HEK293 (cell line): ENCODE data around the gene TFAP2E.

Experiments
- CTCF ChIA-PET: fragments of 350-600 bp; formaldehyde crosslinking; extraction: SDS; loops from one replicate; lab custom pipeline; 2021; ENCODE audit warnings: antibody characterized with exemption; lab: Yijun Ruan, JAX
- POLR2A ChIA-PET: fragments of 300-600 bp; formaldehyde crosslinking; extraction: SDS; loops from one replicate; lab custom pipeline; 2020; ENCODE audit warnings: antibody characterized with exemption, inconsistent platforms; lab: Yijun Ruan, JAX
- H3K27ac ChIP-seq: fragments of 200-500 bp; sonication (Bioruptor generic); 2 replicates; pipeline ENCODE4 v1.5.1; 2014; ENCODE audit warnings: low read depth, low read length, control low read depth, inconsistent platforms; ENCODE audit errors: extremely low read depth
- H3K36me3 ChIP-seq, 2 experiments: fragments of 200-500 bp in 1 of 2; sonication (Bioruptor generic) in 1 of 2; 1 replicate in 1 of 2; 2 replicates in 1 of 2; pipeline ENCODE4 v1.5.1; 2014 to 2017; ENCODE audit warnings: inconsistent platforms in 2 of 2, low read length in 2 of 2; ENCODE audit not compliant: control insufficient read depth in 2 of 2, insufficient read depth in 1 of 2
- H3K4me1 ChIP-seq: fragments of 200-500 bp; sonication (Bioruptor generic); 2 replicates; pipeline ENCODE4 v1.5.1; 2014; ENCODE audit warnings: mild to moderate bottlenecking, low read length, inconsistent platforms; ENCODE audit not compliant: control insufficient read depth, insufficient read depth
- H3K4me3 ChIP-seq: 2 replicates; pipeline ENCODE4 v1.5.1; 2011; ENCODE audit warnings: low read depth, mild to moderate bottlenecking, control low read depth, low read length, moderate library complexity
- H3K9me3 ChIP-seq: fragments of 200-500 bp; sonication (Bioruptor generic); 2 replicates; pipeline ENCODE4 v1.5.1; 2014; ENCODE audit warnings: low read depth, low read length, inconsistent platforms; ENCODE audit not compliant: control insufficient read depth, insufficient read depth
- ZBTB10 ChIP-seq: fragments of 450-650 bp; formaldehyde crosslinking; IDR thresholded peaks from 2 replicates; pipeline ENCODE4 v1.5.1; 2016; ENCODE audit warnings: missing biosample characterization, missing genetic modification characterization
- ZBTB11 ChIP-seq: fragments of 450-650 bp; formaldehyde crosslinking; conservative IDR thresholded peaks from 2 replicates; pipeline ENCODE4 v1.5.1; 2016; ENCODE audit warnings: low read depth, missing biosample characterization, missing genetic modification characterization
- ZBTB20 ChIP-seq: fragments of 450-650 bp; formaldehyde crosslinking; IDR thresholded peaks from 2 replicates; pipeline ENCODE4 v1.5.1; 2016; ENCODE audit warnings: missing biosample characterization, missing genetic modification characterization
- ZFHX2 ChIP-seq: fragments of 450-650 bp; formaldehyde crosslinking; conservative IDR thresholded peaks from 2 replicates; pipeline ENCODE4 v1.5.1; 2016; ENCODE audit warnings: missing biosample characterization, missing genetic modification characterization
- ZFP69B ChIP-seq: fragments of 450-650 bp; formaldehyde crosslinking; IDR thresholded peaks from 2 replicates; pipeline ENCODE4 v1.5.1; 2016; ENCODE audit warnings: missing biosample characterization, missing genetic modification characterization
- ZNF114 ChIP-seq: fragments of 450-650 bp; formaldehyde crosslinking; IDR thresholded peaks from 2 replicates; pipeline ENCODE4 v1.5.0; 2017; ENCODE audit warnings: missing biosample characterization, missing genetic modification characterization
- ZNF473 ChIP-seq: fragments of 450-650 bp; formaldehyde crosslinking; IDR thresholded peaks from 2 replicates; pipeline ENCODE4 v1.5.1; 2017; ENCODE audit warnings: missing biosample characterization, missing genetic modification characterization
- ZNF701 ChIP-seq: fragments of 450-650 bp; formaldehyde crosslinking; IDR thresholded peaks from 2 replicates; pipeline ENCODE4 v1.5.1; 2016; ENCODE audit warnings: missing biosample characterization, missing genetic modification characterization
- ZNF707 ChIP-seq: fragments of 450-650 bp; formaldehyde crosslinking; IDR thresholded peaks from 2 replicates; pipeline ENCODE4 v1.5.1; 2016; ENCODE audit warnings: missing biosample characterization, missing genetic modification characterization
- ZNF768 ChIP-seq: fragments of 450-650 bp; formaldehyde crosslinking; IDR thresholded peaks from 2 replicates; pipeline ENCODE4 v1.5.1; 2018; ENCODE audit warnings: missing biosample characterization, mild to moderate bottlenecking, missing genetic modification characterization
- TF ChIP-seq, protein P1 (sequence below): fragments of 450-650 bp; formaldehyde crosslinking; IDR thresholded peaks from 2 replicates; pipeline ENCODE4 v1.5.1; 2016; ENCODE audit warnings: missing biosample characterization, missing genetic modification characterization
- TF ChIP-seq, protein P2 (sequence below): fragments of 450-650 bp; formaldehyde crosslinking; IDR thresholded peaks from 2 replicates; pipeline ENCODE4 v1.5.1; 2016; ENCODE audit warnings: missing biosample characterization, missing genetic modification characterization

TFAP2E gene

DNA sequence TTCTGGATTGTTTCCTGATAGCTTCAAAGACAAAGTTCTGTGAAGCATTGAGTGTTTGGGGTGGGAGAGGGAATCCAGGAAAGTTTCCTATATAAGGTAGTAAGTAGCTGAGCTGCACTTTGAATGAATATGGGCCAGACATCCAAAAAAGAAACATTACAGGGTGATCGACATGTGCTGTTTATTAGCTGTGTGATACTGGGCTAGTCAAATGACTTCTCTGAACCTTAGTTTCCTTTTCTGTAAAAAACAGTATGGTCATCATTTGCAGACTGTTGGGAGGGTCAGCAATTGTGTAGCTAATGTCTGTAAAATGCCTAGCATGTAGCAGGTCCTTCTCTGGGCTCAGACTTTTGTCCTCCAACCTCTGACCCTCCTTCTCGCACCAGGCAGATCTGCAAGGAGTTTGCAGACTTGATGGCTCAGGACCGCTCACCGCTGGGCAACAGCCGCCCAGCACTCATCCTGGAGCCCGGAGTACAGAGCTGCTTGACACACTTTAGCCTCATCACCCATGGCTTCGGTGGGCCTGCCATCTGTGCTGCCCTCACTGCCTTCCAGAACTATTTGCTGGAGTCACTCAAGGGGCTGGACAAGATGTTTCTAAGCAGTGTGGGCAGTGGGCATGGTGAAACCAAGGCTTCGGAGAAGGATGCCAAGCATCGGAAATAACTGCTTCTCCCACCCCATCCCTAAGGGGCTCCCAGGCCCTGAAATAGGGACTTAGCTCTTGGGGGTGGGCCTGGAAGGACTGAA, 21.1 kb downstream of the TFAP2E start:
- CTCF ChIA-PET: interaction anchor here (0.9 to 1.9 kb wide), 3 partner anchors 10 to 133 kb away, joined by 3 to 6 read pairs (median 5); no protein-coding TSS in a partner anchor
- POLR2A ChIA-PET: interaction anchor here (1.2 kb wide), 1 partner anchor 21 kb away, joined by 3 read pairs; the partner anchor contains the start of gene TFAP2E

GRCh38 chr1:35595684-35596083, 22.6 kb downstream of the TFAP2E start:
- Histone ChIP-seq H3K4me1 (no peaks in the 10 kb centered on the region), H3K36me3 (peaks cover 0 to 52% of the 10 kb centered on the region in 2 experiments), H3K4me3 (no peak overlapping the region), H3K9me3 (no peaks in the 10 kb centered on the region), H3K27ac (no peak overlapping the region)
- CTCF ChIA-PET: no interaction called here
- no peak for TF ChIP-seq ZBTB10
- TF ChIP-seq, protein P1, sequence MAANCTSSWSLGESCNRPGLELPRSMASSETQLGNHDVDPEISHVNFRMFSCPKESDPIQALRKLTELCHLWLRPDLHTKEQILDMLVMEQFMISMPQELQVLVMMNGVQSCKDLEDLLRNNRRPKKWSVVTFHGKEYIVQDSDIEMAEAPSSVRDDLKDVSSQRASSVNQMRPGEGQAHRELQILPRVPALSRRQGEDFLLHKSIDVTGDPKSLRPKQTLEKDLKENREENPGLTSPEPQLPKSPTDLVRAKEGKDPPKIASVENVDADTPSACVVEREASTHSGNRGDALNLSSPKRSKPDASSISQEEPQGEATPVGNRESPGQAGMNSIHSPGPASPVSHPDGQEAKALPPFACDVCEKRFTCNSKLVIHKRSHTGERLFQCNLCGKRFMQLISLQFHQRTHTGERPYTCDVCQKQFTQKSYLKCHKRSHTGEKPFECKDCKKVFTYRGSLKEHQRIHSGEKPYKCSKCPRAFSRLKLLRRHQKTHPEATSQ (tag by site-specific recombination): no peak
- TF ChIP-seq ZBTB11 (tag by site-specific recombination): no peak
- no peak for TF ChIP-seq ZNF701 (tag by site-specific recombination)
- no peak for TF ChIP-seq ZNF473 (tag by site-specific recombination)
- TF ChIP-seq ZFHX2 (tag by site-specific recombination): 0 out of 2 replicates have a peak, but pooled peaks have one; percentile 6
- no peak for TF ChIP-seq ZNF707 (tag by site-specific recombination)
- POLR2A ChIA-PET: no interaction called here

More for the DNA sequence above, 21.1 kb downstream of the TFAP2E start:
- peaks cover 0 to 44% of the 10 kb centered on the region in 2 experiments; a peak in 2 of 3 replicates for H3K36me3 ChIP-seq
- no peaks in the 10 kb centered on the region for H3K4me1 ChIP-seq
- H3K4me3 ChIP-seq: no peak overlapping the region
- H3K9me3 ChIP-seq: no peaks in the 10 kb centered on the region
- H3K27ac ChIP-seq: no peak overlapping the region
- TF ChIP-seq ZFP69B (tag by site-specific recombination): no peak
- TF ChIP-seq ZNF114 (tag by site-specific recombination): no peak
- peak; percentile 80 for TF ChIP-seq ZNF768 (tag by site-specific recombination)
- no peak for TF ChIP-seq ZBTB11 (tag by site-specific recombination)
- TF ChIP-seq, protein P2, sequence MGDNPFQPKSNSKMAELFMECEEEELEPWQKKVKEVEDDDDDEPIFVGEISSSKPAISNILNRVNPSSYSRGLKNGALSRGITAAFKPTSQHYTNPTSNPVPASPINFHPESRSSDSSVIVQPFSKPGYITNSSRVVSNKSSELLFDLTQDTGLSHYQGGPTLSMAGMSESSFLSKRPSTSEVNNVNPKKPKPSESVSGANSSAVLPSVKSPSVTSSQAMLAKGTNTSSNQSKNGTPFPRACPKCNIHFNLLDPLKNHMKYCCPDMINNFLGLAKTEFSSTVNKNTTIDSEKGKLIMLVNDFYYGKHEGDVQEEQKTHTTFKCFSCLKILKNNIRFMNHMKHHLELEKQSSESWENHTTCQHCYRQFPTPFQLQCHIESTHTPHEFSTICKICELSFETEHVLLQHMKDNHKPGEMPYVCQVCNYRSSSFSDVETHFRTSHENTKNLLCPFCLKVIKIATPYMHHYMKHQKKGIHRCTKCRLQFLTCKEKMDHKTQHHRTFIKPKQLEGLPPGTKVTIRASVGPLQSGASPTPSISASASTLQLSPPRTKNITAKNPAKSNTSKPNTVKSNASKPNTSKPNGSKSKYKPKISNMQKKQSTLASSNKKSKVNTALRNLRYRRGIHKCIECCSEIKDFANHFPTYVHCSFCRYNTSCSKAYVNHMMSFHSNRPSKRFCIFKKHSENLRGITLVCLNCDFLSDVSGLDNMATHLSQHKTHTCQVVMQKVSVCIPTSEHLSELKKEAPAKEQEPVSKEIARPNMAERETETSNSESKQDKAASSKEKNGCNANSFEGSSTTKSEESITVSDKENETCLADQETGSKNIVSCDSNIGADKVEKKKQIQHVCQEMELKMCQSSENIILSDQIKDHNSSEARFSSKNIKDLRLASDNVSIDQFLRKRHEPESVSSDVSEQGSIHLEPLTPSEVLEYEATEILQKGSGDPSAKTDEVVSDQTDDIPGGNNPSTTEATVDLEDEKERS (tag by site-specific recombination): no peak
- no peak for TF ChIP-seq ZBTB20
